IMR-90 (cell line): Measurements from ENCODE around the gene PDE6A. TPM values are rescaled to one million over a fixed set of nuclear protein-coding genes. Genes with fewer than 3 reads are reported as not detected.

Source experiments
- ATAC-seq: fragments of 200-7000 bp; cut with Tn5 transposase; 2 replicates; pipeline ENCODE4 v1.9.1; 2020; ENCODE audit warnings: low read depth, mild to moderate bottlenecking, moderate library complexity
- BruUV-seq: library from RNA; stranded (reverse); fragments of 400-500 nt; replicated peaks from 2 replicates; lab custom pipeline; 2021; lab: Mats Ljungman, UMichigan
- CTCF ChIA-PET: fragments of 300-600 bp; formaldehyde crosslinking; extraction: SDS; loops from one replicate; lab custom pipeline; 2021; ENCODE audit warnings: antibody characterized with exemption; lab: Yijun Ruan, JAX
- POLR2A ChIA-PET: fragments of 300-600 bp; sonication (Branson Sonifier 250); formaldehyde crosslinking; loops from one replicate; lab custom pipeline; 2022; ENCODE audit warnings: antibody characterized with exemption; ENCODE audit not compliant: unreplicated experiment; lab: Charles Lee
- DNase-seq: peaks from one replicate; pipeline ENCODE4 v3.0.0; 2013
- H2AFZ ChIP-seq: replicated peaks from 2 replicates; pipeline ENCODE3; 2013; ENCODE audit warnings: low read length, mild to moderate bottlenecking; ENCODE audit not compliant: poor library complexity
- H2AK5ac ChIP-seq: 2 replicates; pipeline ENCODE4 v1.6.1; 2013; ENCODE audit warnings: low read depth, low read length, inconsistent platforms
- H2AK9ac ChIP-seq: replicated peaks from 2 replicates; pipeline ENCODE3; 2013; ENCODE audit warnings: mild to moderate bottlenecking, low read depth, low read length, moderate library complexity; ENCODE audit not compliant: poor library complexity
- H2BK120ac ChIP-seq: 2 replicates; pipeline ENCODE4 v1.6.1; 2013; ENCODE audit warnings: low read depth, low read length, inconsistent platforms
- H2BK15ac ChIP-seq: 3 replicates; pipeline ENCODE4 v1.6.1; 2013; ENCODE audit warnings: low read depth, low read length, inconsistent platforms
- H2BK20ac ChIP-seq: 2 replicates; pipeline ENCODE4 v1.6.1; 2013; ENCODE audit warnings: low read depth, mild to moderate bottlenecking, inconsistent platforms, low read length, moderate library complexity
- H2BK5ac ChIP-seq: 2 replicates; pipeline ENCODE4 v1.6.1; 2013; ENCODE audit warnings: mild to moderate bottlenecking, low read depth, low read length, inconsistent platforms; ENCODE audit not compliant: poor library complexity, severe bottlenecking
- H3K14ac ChIP-seq: replicated peaks from 2 replicates; pipeline ENCODE4 v1.6.1; 2013; ENCODE audit warnings: low read depth, low read length, inconsistent platforms
- H3K18ac ChIP-seq: 2 replicates; pipeline ENCODE4 v1.6.1; 2013; ENCODE audit warnings: low read depth, low read length, control low read depth
- H3K23ac ChIP-seq: 2 replicates; pipeline ENCODE4 v1.6.1; 2013; ENCODE audit warnings: low read depth, low read length, inconsistent platforms
- H3K27ac ChIP-seq: 2 replicates; pipeline ENCODE4 v1.5.1; 2013; ENCODE audit warnings: mild to moderate bottlenecking, control low read depth, low read length; ENCODE audit not compliant: insufficient read depth
- H3K27me3 ChIP-seq: 2 replicates; pipeline ENCODE4 v1.6.1; 2013; ENCODE audit warnings: low read length; ENCODE audit not compliant: control insufficient read depth, insufficient read depth
- H3K36me3 ChIP-seq: 2 replicates; pipeline ENCODE4 v1.6.1; 2013; ENCODE audit warnings: low read length, mixed read lengths; ENCODE audit not compliant: control insufficient read depth, insufficient read depth
- H3K4ac ChIP-seq: 2 replicates; pipeline ENCODE4 v1.6.1; 2013; ENCODE audit warnings: low read depth, low read length, inconsistent platforms
- H3K4me1 ChIP-seq: 2 replicates; pipeline ENCODE4 v1.6.1; 2013; ENCODE audit warnings: low read length, mixed read lengths; ENCODE audit not compliant: control insufficient read depth, insufficient read depth
- H3K4me2 ChIP-seq: 2 replicates; pipeline ENCODE4 v1.6.1; 2013; ENCODE audit warnings: low read depth, mild to moderate bottlenecking, control low read depth, low read length, moderate library complexity
- H3K4me3 ChIP-seq: 2 replicates; pipeline ENCODE4 v1.5.1; 2013; ENCODE audit warnings: low read depth, mild to moderate bottlenecking, control low read depth, low read length, moderate library complexity; ENCODE audit not compliant: insufficient read depth
- H3K56ac ChIP-seq: 2 replicates; pipeline ENCODE4 v1.6.1; 2013; ENCODE audit warnings: low read length, inconsistent platforms; ENCODE audit not compliant: insufficient read depth; ENCODE audit errors: extremely low read depth
- H3K79me1 ChIP-seq, 2 experiments: 2 replicates each; pipeline ENCODE4 v1.6.1; 2013; ENCODE audit warnings: low read length in 2 of 2, inconsistent platforms in 1 of 2, low read depth in 1 of 2
- H3K9ac ChIP-seq: 2 replicates; pipeline ENCODE4 v1.6.1; 2013; ENCODE audit warnings: low read depth, low read length, control low read depth
- H3K9me1 ChIP-seq: 2 replicates; pipeline ENCODE4 v1.6.1; 2013; ENCODE audit warnings: low read length, inconsistent platforms; ENCODE audit not compliant: insufficient read depth
- H3K9me3 ChIP-seq: 2 replicates; pipeline ENCODE4 v1.6.1; 2013; ENCODE audit warnings: low read length; ENCODE audit not compliant: control insufficient read depth, insufficient read depth
- H4K20me1 ChIP-seq: 2 replicates; pipeline ENCODE4 v1.6.1; 2013; ENCODE audit warnings: low read length, inconsistent platforms; ENCODE audit not compliant: insufficient read depth
- H4K5ac ChIP-seq: 2 replicates; pipeline ENCODE4 v1.6.1; 2013; ENCODE audit warnings: mild to moderate bottlenecking, low read depth, low read length, control low read depth
- H4K8ac ChIP-seq, 2 experiments: 2 replicates each; pipeline ENCODE4 v1.6.1; 2013; ENCODE audit warnings: low read depth in 2 of 2, low read length in 2 of 2, control low read depth in 1 of 2, inconsistent platforms in 1 of 2
- H4K91ac ChIP-seq: 2 replicates; pipeline ENCODE4 v1.6.1; 2013; ENCODE audit warnings: low read depth, low read length, inconsistent platforms; ENCODE audit not compliant: insufficient read depth
- CEBPB ChIP-seq: IDR thresholded peaks from 2 replicates; pipeline ENCODE4 v1.6.1; 2012; ENCODE audit warnings: low read depth, low read length, improper control_type of control experiment
- ELK1 ChIP-seq: fragments of 150-350 bp; IDR thresholded peaks from 2 replicates; pipeline ENCODE4 v1.6.1; 2016; ENCODE audit warnings: low read depth, mild to moderate bottlenecking, low read length, moderate library complexity, borderline replicate concordance
- FOS ChIP-seq: fragments of 150-350 bp; IDR thresholded peaks from 2 replicates; pipeline ENCODE4 v1.6.1; 2016; ENCODE audit warnings: low read depth, low read length
- MAFK ChIP-seq: IDR thresholded peaks from 2 replicates; pipeline ENCODE4 v1.6.1; 2012; ENCODE audit warnings: low read depth, low read length, improper control_type of control experiment
- MXI1 ChIP-seq: IDR thresholded peaks from 2 replicates; pipeline ENCODE4 v1.6.1; 2012; ENCODE audit warnings: low read depth, mild to moderate bottlenecking, low read length, moderate library complexity, borderline replicate concordance
- RCOR1 ChIP-seq: IDR thresholded peaks from 2 replicates; pipeline ENCODE4 v1.6.1; 2012; ENCODE audit warnings: mild to moderate bottlenecking, low read length, improper control_type of control experiment; ENCODE audit not compliant: insufficient replicate concordance
- RFX5 ChIP-seq: IDR thresholded peaks from 2 replicates; pipeline ENCODE4 v1.8.0; 2012; ENCODE audit warnings: low read depth, mild to moderate bottlenecking, low read length, moderate library complexity
- SMC3 ChIP-seq: fragments of 150-350 bp; IDR thresholded peaks from 2 replicates; pipeline ENCODE4 v1.6.1; 2016; ENCODE audit warnings: low read depth, mild to moderate bottlenecking, antibody characterized with exemption, low read length, moderate library complexity
- USF2 ChIP-seq: fragments of 150-350 bp; IDR thresholded peaks from 2 replicates; pipeline ENCODE4 v1.6.1; 2017; ENCODE audit warnings: mild to moderate bottlenecking, antibody characterized with exemption, low read length, low read depth
- WGBS, 2 experiments: methylation state at CpG; one replicate each; pipeline versions ENCODE4 v1.1.5 to v1.1.7; 2013; ENCODE audit warnings: missing lambda C conversion rate in 2 of 2; ENCODE audit not compliant: insufficient read length in 1 of 2; ENCODE audit errors: extremely low coverage in 2 of 2; 5-methylcytosine and 5-hydroxymethylcytosine counted together
- dilution Hi-C: fragments of 300-500 bp; cut with HindIII; formaldehyde crosslinking; loops from one replicate; pipeline ENCODE4 v1.14.3; 2018; ENCODE audit warnings: low sequenced_read_pairs; ENCODE audit not compliant: unreplicated experiment
- in situ Hi-C: fragments of 300-500 bp; cut with MboI; formaldehyde crosslinking; loops from 3 replicates; pipeline ENCODE4 v1.14.3; 2019; ENCODE audit warnings: low sequenced_read_pairs, inconsistent platforms, mixed read lengths
- intact Hi-C: fragments of 100-400 bp; cut with micrococcal nuclease; formaldehyde crosslinking; loops from 2 replicates; pipeline ENCODE4 v1.10.0; 2022
- polyA plus RNA-seq, 3 experiments: library from polyadenylated mRNA; depleted of rRNA; stranded (reverse); fragments of >200 nt; gene quantifications; 2 replicates each; pipeline ENCODE4 v1.2.3, GENCODE V29; 2012; ENCODE audit warnings: low replicate concordance in 1 of 3
- total RNA-seq: library from RNA; depleted of rRNA; stranded (reverse); fragments of >200 nt; gene quantifications from 2 replicates; pipeline ENCODE4 v1.2.3, GENCODE V29; 2012

The PDE6A gene
- total and polyA plus RNA-seq, 2 of the 4 experiments (the other 2 are of a cell fraction), result not detected

- no peak overlapping the region for H3K23ac ChIP-seq
Measured at GRCh38 chr5:149954798-149955197, 10.2 kb upstream of the PDE6A start.

More at GRCh38 chr5:149954798-149955197, 10.2 kb upstream of the PDE6A start:
- Histone ChIP-seq H2AFZ (no peak overlapping the region), H2BK5ac (no peak overlapping the region), H3K4me3 (no peak overlapping the region), H3K56ac (no peak overlapping the region), H3K9me3 (no peaks in the 10 kb centered on the region), H3K27ac (no peak overlapping the region), H4K5ac (no peak overlapping the region), H2BK120ac (no peak overlapping the region), H4K8ac (no peak overlapping the region), H4K91ac (no peak overlapping the region), H2AK9ac (no peak overlapping the region), H3K9ac (no peak overlapping the region), H3K36me3 (no peaks in the 10 kb centered on the region), H2AK5ac (no peak overlapping the region), H3K4ac (no peak overlapping the region), H3K18ac (no peak overlapping the region), H4K20me1 (no peaks in the 10 kb centered on the region), H3K4me2 (no peak overlapping the region), H3K27me3 (peaks cover 11% of the 10 kb centered on the region), H2BK20ac (no peak overlapping the region), H2BK15ac (no peak overlapping the region), H3K79me1 (no peaks in the 10 kb centered on the region), H3K4me1 (peaks cover 2% of the 10 kb centered on the region; the same call in 1 of the 2 replicates), H3K9me1 (peaks cover 4% of the 10 kb centered on the region), H3K14ac (no peak overlapping the region)
- ChIA-PET CTCF (no interaction called here), POLR2A (no interaction called here)
- intact Hi-C loops, result no loop called here
- TF ChIP-seq USF2 (no peak), MAFK (no peak), FOS (no peak), SMC3 (no peak), RFX5 (no peak), ELK1 (no peak), MXI1 (no peak), CEBPB (no peak), RCOR1 (no peak)
- dilution Hi-C loops, result no loop called here
- DNase-seq (no peak), ATAC-seq (no peak)
- BruUV-seq, result no TSS peak
- WGBS, 2 experiments, result no CpG with 5 or more reads among the region's 6 CpGs
- in situ Hi-C loops, result no loop called here
